Measurements from ENCODE around the gene CTNNA2.

The CTNNA2 gene

DNA sequence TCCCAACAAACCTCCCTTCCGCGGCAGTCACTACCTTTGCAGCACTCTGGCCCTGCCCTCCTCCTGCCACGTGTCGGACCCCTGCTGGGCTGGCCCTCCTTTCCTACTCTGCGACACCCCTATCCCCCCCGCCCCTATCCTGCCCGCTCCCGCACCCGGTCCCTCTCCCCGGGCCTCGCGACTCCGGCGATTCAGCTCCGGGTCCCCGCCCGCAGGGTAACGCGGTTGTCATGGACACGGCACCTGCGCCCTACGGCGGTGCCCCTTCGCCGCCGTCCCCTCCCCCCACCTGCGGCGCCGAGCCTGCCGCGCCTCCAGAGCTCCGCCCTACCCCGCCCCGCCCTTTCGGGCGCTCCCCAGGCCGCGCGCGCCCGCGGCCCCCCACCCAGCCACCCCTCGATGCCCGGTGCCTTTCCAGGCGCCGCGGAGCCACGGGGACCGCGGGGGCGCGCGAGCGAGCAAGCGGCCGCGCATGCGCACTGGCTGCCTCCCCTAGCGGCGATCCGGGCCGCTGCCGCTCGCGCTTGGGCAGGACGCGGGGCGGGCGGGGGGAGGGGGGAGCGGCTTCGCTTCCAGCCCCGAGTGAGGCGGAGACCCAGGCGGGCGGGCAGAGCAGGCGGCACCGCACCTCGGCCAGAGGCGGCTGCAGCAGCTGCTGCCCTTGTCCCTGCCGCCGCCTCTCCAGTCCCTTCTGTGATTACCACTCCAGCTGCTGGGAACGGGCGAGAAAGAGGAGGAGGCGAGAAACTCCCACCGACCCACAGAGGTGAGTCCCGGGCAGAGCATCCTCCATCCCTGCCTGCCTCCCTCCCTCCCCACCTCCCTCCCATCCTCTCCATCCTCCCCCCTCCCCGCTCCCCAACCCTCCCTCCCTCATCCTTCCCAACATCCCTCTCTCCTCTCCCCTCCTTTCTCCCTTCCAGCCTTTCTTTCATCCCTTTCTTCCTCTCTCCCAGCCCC lies at the start of gene CTNNA2:
Gene CTNNA2, plus strand, starts transcription at position 610 of the 960 bp plus-strand sequence.
- no peaks in the 10 kb centered on the region for H3K27me3 ChIP-seq (replicated peaks)
- in situ Hi-C loops (cut with HindIII; ENCODE audit: low pct_ligation_motif_present, low sequenced_read_pairs) = no loop called here
- no peak within 1 kb of the TSS for H3K27ac ChIP-seq
- H3K4me3 ChIP-seq (ENCODE audit: low read depth, low read length) = peak within 1 kb of the TSS; percentile 33
- H3K36me3 ChIP-seq (replicated peaks) = no peaks in the 10 kb centered on the region
- no peak for DNase-seq
- TF ChIP-seq, protein P1, sequence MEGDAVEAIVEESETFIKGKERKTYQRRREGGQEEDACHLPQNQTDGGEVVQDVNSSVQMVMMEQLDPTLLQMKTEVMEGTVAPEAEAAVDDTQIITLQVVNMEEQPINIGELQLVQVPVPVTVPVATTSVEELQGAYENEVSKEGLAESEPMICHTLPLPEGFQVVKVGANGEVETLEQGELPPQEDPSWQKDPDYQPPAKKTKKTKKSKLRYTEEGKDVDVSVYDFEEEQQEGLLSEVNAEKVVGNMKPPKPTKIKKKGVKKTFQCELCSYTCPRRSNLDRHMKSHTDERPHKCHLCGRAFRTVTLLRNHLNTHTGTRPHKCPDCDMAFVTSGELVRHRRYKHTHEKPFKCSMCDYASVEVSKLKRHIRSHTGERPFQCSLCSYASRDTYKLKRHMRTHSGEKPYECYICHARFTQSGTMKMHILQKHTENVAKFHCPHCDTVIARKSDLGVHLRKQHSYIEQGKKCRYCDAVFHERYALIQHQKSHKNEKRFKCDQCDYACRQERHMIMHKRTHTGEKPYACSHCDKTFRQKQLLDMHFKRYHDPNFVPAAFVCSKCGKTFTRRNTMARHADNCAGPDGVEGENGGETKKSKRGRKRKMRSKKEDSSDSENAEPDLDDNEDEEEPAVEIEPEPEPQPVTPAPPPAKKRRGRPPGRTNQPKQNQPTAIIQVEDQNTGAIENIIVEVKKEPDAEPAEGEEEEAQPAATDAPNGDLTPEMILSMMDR (IDR thresholded peaks at IDR 0.05; ENCODE audit: low read depth, low read length, missing control alignments) = peak; percentile 10

DNA sequence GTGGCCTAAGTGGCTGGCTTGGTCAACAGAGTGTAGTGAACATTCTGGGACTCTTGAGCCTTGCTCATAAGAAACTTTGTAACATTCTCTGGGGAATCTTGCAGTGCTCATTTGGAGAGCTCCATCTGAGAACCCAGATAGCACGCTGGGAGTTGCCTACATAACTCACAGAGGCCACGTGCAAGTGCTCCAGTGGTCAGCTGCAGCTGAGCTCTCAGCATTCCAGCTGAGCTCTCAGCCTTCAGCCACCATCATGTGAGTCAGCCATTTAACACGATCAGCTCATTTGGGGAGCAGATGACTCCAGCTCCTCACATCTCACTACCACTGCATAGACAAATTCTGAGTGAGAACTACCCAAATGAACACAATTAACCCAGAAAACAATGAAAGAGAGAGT lies 25.5 kb upstream of the CTNNA2 start:
- no peak overlapping the region for H3K27ac ChIP-seq
- H3K4me3 ChIP-seq (ENCODE audit: low read depth, low read length) = no peak overlapping the region
- no peaks in the 10 kb centered on the region for H3K36me3 ChIP-seq (replicated peaks)
- in situ Hi-C loops (cut with HindIII; ENCODE audit: low pct_ligation_motif_present, low sequenced_read_pairs) = no loop called here
- TF ChIP-seq, protein P1 (IDR thresholded peaks at IDR 0.05; ENCODE audit: low read depth, low read length, missing control alignments) = no peak
- H3K27me3 ChIP-seq (replicated peaks) = no peaks in the 10 kb centered on the region
- DNase-seq = no peak

DNA sequence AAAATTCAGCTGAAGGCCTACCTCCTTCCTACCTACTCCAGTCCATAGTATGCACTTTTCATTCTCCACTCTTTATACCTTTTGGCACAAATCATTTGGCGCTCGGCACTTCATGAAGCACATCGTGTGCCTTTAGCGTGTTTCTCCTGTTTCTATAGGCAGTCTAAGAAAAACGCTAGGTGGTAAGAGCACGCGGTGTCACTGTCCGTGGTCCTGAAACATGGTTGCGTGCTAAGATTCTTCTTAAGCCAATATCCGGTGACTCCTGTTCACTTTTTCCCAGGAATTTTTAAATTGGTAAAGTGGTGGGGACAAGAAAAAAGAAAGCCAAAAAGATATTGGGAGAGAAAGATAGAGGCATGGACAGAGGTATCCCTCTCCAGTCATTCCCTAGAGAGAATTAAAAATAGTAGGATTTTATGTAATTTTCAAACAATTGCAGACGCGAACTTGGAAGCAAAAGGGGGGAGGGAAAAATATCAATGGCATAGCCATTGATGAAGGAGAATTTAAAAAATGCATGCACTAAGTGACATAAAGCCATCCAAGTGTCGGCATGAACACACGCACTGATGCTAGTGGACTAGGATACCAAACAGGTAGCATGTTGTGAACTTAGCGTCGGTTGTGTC lies 1.4 kb upstream of the CTNNA2 start:
- Histone ChIP-seq H3K36me3 (replicated peaks) (no peaks in the 10 kb centered on the region), H3K4me3 (ENCODE audit: low read depth, low read length) (no peak overlapping the region), H3K27me3 (replicated peaks) (no peaks in the 10 kb centered on the region), H3K27ac (no peak overlapping the region)
- in situ Hi-C loops (cut with HindIII; ENCODE audit: low pct_ligation_motif_present, low sequenced_read_pairs) = no loop called here
- TF ChIP-seq, protein P1 (IDR thresholded peaks at IDR 0.05; ENCODE audit: low read depth, low read length, missing control alignments) = no peak
- DNase-seq = no peak

DNA sequence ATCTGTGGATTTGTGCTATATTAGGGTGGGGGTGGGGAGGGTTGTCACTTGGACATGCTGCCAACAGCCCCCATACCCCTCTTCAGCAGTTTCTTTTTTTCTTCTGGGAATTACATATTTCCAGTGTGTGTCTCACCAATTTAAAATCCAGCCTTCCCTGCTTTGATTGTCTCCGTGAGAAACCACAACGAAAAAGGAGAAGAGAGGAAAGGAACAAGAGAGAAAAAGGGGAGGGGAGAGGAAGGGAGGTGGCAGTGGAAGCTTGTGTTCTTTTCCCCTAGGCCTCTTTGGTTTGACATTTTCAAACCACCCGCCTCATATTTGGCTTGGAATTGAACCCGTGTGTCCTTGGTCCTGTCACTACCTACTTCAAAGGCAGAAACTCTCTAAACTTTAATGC lies 860 bp downstream of the CTNNA2 start:
- H3K4me3 ChIP-seq (ENCODE audit: low read depth, low read length) = no peak overlapping the region

DNA sequence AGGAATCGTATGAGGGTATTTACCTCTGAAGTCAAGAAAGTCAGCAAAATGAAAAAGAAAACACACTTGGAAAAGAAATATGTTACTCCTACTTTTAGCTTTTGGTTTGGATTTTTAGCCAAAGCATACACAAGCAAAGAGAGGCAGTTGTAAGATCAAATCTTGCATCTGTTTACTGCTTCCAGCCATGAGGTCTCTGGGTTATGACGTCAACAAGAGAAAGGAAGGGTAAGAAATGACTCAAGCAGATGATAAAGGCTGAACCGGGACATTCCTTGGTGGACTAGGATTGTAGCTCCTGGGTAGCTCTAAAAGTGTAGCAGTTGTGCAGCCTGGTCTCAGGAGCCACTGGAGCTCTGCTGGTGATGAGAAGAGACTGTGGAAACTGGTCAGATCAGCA lies 16.8 kb downstream of the CTNNA2 start:
- in situ Hi-C loops (cut with HindIII; ENCODE audit: low pct_ligation_motif_present, low sequenced_read_pairs) = no loop called here
- Histone ChIP-seq H3K4me3 (ENCODE audit: low read depth, low read length) (no peak overlapping the region), H3K27me3 (replicated peaks) (no peaks in the 10 kb centered on the region), H3K36me3 (replicated peaks) (no peaks in the 10 kb centered on the region), H3K27ac (no peak overlapping the region)
- no peak for DNase-seq
- TF ChIP-seq, protein P1 (IDR thresholded peaks at IDR 0.05; ENCODE audit: low read depth, low read length, missing control alignments) = no peak

More for the DNA sequence above, 860 bp downstream of the CTNNA2 start:
- DNase-seq = no peak
- Histone ChIP-seq H3K27ac (no peak overlapping the region), H3K36me3 (replicated peaks) (no peaks in the 10 kb centered on the region), H3K27me3 (replicated peaks) (no peaks in the 10 kb centered on the region)
- TF ChIP-seq, protein P1 (IDR thresholded peaks at IDR 0.05; ENCODE audit: low read depth, low read length, missing control alignments) = no peak
- in situ Hi-C loops (cut with HindIII; ENCODE audit: low pct_ligation_motif_present, low sequenced_read_pairs) = no loop called here

Data from brain microvascular endothelial cell (primary cell).